ENCODE results near the gene HEPACAM. TPM values are rescaled to one million over a fixed set of nuclear protein-coding genes. Genes with fewer than 3 reads are reported as not detected.

HEPACAM gene
- total RNA-seq, 6 experiments from 2014 or later: 0.30 to 30.8 (median 2.3) TPM

DNA sequence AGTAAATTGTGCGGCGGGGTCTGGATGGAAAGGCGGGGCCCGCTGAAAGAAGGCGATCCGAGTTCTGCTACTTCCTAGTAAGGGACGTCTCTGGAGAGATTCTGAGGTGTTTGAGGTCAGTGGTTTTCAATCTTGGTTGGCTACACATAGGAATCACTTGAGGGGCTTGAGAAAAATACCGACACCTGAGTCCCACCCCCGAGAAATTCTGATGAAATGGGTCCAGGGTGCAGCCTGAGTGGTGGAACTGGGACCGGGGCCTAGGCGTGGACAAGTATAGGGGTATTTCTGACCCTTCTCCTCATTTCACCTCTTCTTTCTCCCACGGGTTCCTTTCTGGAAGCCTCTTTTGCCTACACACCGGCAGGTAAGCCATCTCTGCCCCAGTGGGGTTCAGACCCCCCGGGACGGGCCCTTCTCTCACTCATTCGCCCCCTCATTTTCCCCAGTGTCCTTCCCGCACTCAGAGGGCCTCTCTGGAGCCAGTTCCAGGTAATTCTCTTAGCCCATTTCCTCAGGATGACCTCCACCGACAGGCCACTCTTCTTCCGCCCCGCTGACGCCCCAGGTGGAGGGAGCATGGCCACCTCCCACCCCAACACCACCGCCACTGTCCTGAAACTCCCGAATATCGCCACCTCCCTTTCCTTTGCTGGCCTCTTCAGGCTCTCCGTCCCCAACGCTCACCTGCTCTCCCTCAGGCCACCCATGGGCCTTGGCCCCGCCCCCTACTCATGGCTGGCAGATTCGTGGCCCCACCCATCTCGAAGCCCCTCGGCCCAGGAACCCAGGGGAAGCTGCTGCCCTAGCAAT, 58.8 kb downstream of the HEPACAM start:
- H3K27ac ChIP-seq: peak overlapping the region in 2 of 3 donors; percentile 76 to 85
- H3K4me3 ChIP-seq: peak overlapping the region; percentile 42 to 68 (median 63)
- TF ChIP-seq POLR2A (IDR thresholded peaks at IDR 0.05): no peak
- TF ChIP-seq CTCF (IDR thresholded peaks at IDR 0.05): no peak
- intact Hi-C loops (cut with DNase I): no loop called here
- H3K9me3 ChIP-seq: no peaks in the 10 kb centered on the region
- ATAC-seq: no peak
- H3K4me1 ChIP-seq: peaks cover 0 to 9% (median 1%) of the 10 kb centered on the region in 4 donors
- H3K36me3 ChIP-seq: no peaks in the 10 kb centered on the region
- no peaks in the 10 kb centered on the region for H3K27me3 ChIP-seq
- DNase-seq: no peak
- 34% methylated on average over 23 of the region's 30 CpGs for WGBS (ENCODE audit: insufficient coverage, low coverage, low lambda C conversion rate, missing lambda C conversion rate)

DNA sequence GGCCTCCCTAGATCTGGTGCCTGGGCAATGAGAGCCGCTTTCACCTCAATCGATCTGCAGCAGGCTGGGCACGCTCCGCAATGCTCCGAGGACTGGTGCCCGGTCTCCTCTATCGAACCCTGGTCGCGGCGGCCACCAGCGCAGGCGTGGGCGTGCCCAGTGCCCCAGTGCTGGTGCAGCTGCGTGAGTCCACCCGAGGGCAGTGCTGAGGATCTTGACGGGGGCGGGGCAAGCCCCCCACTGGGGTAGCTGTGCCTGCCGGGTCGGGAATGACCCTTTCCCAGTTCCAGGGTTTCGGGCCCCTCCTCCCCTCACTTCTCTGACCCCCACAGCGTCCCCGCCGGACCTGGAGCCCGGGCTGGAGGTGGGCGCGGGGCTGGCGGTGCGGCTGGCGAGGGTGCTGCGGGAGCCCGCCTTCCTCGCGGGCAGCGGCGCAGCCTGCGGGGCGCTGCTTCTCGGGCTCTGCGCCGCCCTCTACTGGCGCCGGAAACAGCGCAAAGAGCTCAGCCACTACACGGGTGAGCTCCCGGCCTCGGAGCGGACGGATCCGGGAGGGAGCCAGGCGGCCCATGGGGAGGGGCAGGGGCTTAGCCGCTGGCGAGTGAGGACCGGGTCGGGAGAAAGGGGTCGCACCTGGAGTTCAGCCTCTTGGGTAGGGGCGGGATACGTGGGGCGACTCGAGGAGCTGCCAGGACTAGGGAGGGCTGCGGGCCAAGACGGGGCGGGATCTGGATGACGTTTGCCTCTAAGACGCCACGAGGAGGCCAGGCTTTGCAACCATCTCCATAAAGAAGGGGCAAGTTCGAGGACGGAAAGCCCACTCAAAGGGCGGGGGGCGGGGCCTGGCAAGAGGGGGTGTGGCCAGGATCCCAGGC, 59.7 kb downstream of the HEPACAM start:
- H3K27me3 ChIP-seq: no peaks in the 10 kb centered on the region
- peak; percentile 64 for TF ChIP-seq POLR2A (IDR thresholded peaks at IDR 0.05)
- peak; percentile 64 to 82 (median 80) for TF ChIP-seq CTCF (IDR thresholded peaks at IDR 0.05)
- H3K9me3 ChIP-seq: no peaks in the 10 kb centered on the region
- H3K36me3 ChIP-seq: no peaks in the 10 kb centered on the region
- WGBS (ENCODE audit: insufficient coverage, low coverage, low lambda C conversion rate, missing lambda C conversion rate): 1% methylated on average over 11 of the region's 69 CpGs
- ATAC-seq: peak; percentile 92 to 96 (median 94)
- H3K27ac ChIP-seq: peak overlapping the region; percentile 71 to 85 (median 76)
- peak; percentile 82 to 87 (median 86) for DNase-seq
- intact Hi-C loops (cut with DNase I): no loop called here
- H3K4me1 ChIP-seq: peaks cover 0 to 7% (median 0%) of the 10 kb centered on the region in 4 donors
- peak overlapping the region; percentile 42 to 68 (median 63) for H3K4me3 ChIP-seq

- DNase-seq: no peak
- no peak overlapping the region for H3K4me3 ChIP-seq
- intact Hi-C loops (cut with DNase I): no loop called here
- no peak overlapping the region for H3K27ac ChIP-seq
- H3K4me1 ChIP-seq: peaks cover 0 to 7% (median 0%) of the 10 kb centered on the region in 4 donors
- H3K27me3 ChIP-seq: no peaks in the 10 kb centered on the region
- no peaks in the 10 kb centered on the region for H3K9me3 ChIP-seq
- TF ChIP-seq POLR2A (IDR thresholded peaks at IDR 0.05): no peak
- TF ChIP-seq CTCF (IDR thresholded peaks at IDR 0.05): no peak
- WGBS (ENCODE audit: insufficient coverage, low coverage, low lambda C conversion rate, missing lambda C conversion rate): no CpG with 5 or more reads among the region's 3 CpGs
- H3K36me3 ChIP-seq: no peaks in the 10 kb centered on the region
- no peak for ATAC-seq
Observed at GRCh38 chr11:124875401-124875800, 60.4 kb downstream of the HEPACAM start.

DNA sequence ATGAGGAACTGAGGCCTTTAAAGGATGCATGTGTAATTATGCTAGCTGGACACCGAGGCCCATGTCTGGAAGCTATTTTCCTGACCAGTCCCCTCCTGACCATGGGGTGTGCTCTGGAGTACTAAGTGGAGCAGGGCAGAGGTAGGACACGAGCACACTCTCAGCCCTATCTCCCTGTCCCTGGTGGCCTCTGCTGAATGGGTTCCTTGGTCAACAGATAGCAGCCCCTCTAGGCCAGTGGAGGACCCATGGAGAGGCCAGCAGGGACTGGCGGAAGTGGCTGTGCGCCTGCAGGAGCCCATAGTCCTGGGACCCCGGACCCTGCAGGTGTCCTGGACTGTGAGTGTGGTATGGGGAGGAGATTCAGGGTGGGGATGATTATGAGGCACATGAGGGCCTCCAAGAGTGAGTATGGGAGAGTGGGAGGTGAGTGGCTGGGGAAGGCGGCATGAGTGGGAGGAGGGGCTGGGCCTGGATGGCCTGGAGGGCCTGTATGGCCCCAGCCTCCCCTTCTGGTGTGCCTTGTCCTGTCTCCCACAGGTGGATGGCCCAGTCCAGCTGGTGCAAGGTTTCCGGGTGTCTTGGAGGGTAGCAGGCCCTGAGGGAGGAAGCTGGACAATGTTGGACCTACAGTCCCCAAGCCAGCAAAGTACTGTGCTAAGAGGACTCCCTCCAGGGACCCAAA, 61.1 kb downstream of the HEPACAM start:
- Histone ChIP-seq H3K4me1 (peaks cover 0 to 7% (median 0%) of the 10 kb centered on the region in 4 donors), H3K36me3 (no peaks in the 10 kb centered on the region), H3K27ac (no peak overlapping the region), H3K9me3 (no peaks in the 10 kb centered on the region), H3K4me3 (no peak overlapping the region), H3K27me3 (peaks cover 0 to 4% of the 10 kb centered on the region in 2 donors)
- no peak for TF ChIP-seq CTCF (IDR thresholded peaks at IDR 0.05)
- no peak for TF ChIP-seq POLR2A (IDR thresholded peaks at IDR 0.05)
- ATAC-seq (no peak), DNase-seq (no peak)
- intact Hi-C loops (cut with DNase I): no loop called here
- 100% methylated on average over 2 of the region's 7 CpGs for WGBS (ENCODE audit: insufficient coverage, low coverage, low lambda C conversion rate, missing lambda C conversion rate)

Measured in right lobe of liver (tissue), 6 donors.